GM23338 (cell line): Measurements from ENCODE around the gene ROBO1.

Source experiments
- CTCF ChIP-seq, 2 experiments: fragments of 200-600 bp in 1 of 2; sonication (generic) in 1 of 2; conservative IDR thresholded peaks; 2 replicates each; pipeline versions ENCODE4 v1.5.1 to v1.6.1; 2016 to 2017; ENCODE audit warnings: antibody characterized with exemption in 2 of 2, low read depth in 2 of 2, mild to moderate bottlenecking in 2 of 2, moderate library complexity in 1 of 2
- EZH2 ChIP-seq: fragments of 200-600 bp; sonication (generic); IDR thresholded peaks from one replicate; pipeline ENCODE4 v1.8.0; 2017; ENCODE audit warnings: antibody characterized with exemption, mild to moderate bottlenecking, low read depth; ENCODE audit not compliant: unreplicated experiment
- JUNB ChIP-seq: IDR thresholded peaks from one replicate; pipeline ENCODE4 v1.6.1; 2016; ENCODE audit warnings: antibody characterized with exemption; ENCODE audit not compliant: unreplicated experiment
- NANOG ChIP-seq: IDR thresholded peaks from 2 replicates; pipeline ENCODE4 v1.6.1; 2016; ENCODE audit warnings: antibody characterized with exemption, borderline replicate concordance
- POLR2AphosphoS5 ChIP-seq: IDR thresholded peaks from 2 replicates; pipeline ENCODE4 v1.6.1; 2016; ENCODE audit warnings: antibody characterized with exemption, low read depth
- REST ChIP-seq: IDR thresholded peaks from one replicate; pipeline ENCODE4 v1.6.1; 2018; ENCODE audit warnings: antibody characterized with exemption; ENCODE audit not compliant: unreplicated experiment

- TF ChIP-seq CTCF (conservative IDR thresholded peaks at IDR 0.05; ENCODE audit: low read depth in 2 of 2) (no peak), NANOG (no peak), JUNB (no peak), EZH2 (no peak), POLR2AphosphoS5 (no peak), REST (no peak)
These were observed 537.5 kb downstream of the ROBO1 start for GRCh38 chr3:79230266-79230665.
